GM21717 (cell line): Measurements from ENCODE around the gene SMARCA4.
A peak's percentile ranks its signal among the peaks of the same experiment; 100 is the strongest.

ENCODE experiments used
- ATAC-seq: cut with Tn5 transposase; IDR thresholded peaks from one replicate; pipeline ENCODE4 v1.9.1; 2021; ENCODE audit warnings: mild to moderate bottlenecking, moderate library complexity; ENCODE audit not compliant: unreplicated experiment

SMARCA4 gene

GRCh38 chr19:11028146-11028545 lies 67.3 kb downstream of the SMARCA4 start:
- ATAC-seq: no peak

- no peak for ATAC-seq
Observed at GRCh38 chr19:11031421-11032070, 70.7 kb downstream of the SMARCA4 start.

- no peak for ATAC-seq
Observed at GRCh38 chr19:11033251-11033650, 72.4 kb downstream of the SMARCA4 start.

GRCh38 chr19:11033763-11034162 lies 72.9 kb downstream of the SMARCA4 start:
- ATAC-seq: no peak

GRCh38 chr19:11034449-11035213 lies 73.8 kb downstream of the SMARCA4 start:
- ATAC-seq: no peak

GRCh38 chr19:11035441-11036377 lies 74.9 kb downstream of the SMARCA4 start:
- ATAC-seq: peak; percentile 63

- no peak for ATAC-seq
Observed at GRCh38 chr19:11038511-11038910, 77.7 kb downstream of the SMARCA4 start.

- no peak for ATAC-seq
Observed at GRCh38 chr19:11041194-11041593, 80.4 kb downstream of the SMARCA4 start.

GRCh38 chr19:11041966-11042627 lies 81.3 kb downstream of the SMARCA4 start:
- no peak for ATAC-seq

- no peak for ATAC-seq
Observed at GRCh38 chr19:11044431-11044830, 83.6 kb downstream of the SMARCA4 start.

- ATAC-seq: no peak
Observed at GRCh38 chr19:11045536-11045935, 84.7 kb downstream of the SMARCA4 start.

GRCh38 chr19:11046605-11047354 lies 86.0 kb downstream of the SMARCA4 start:
- no peak for ATAC-seq

GRCh38 chr19:11047866-11048265 lies 87.0 kb downstream of the SMARCA4 start:
- ATAC-seq: no peak

- ATAC-seq: no peak
Observed at GRCh38 chr19:11050323-11051114, 89.7 kb downstream of the SMARCA4 start.

GRCh38 chr19:11053817-11054195 lies 93.0 kb downstream of the SMARCA4 start:
- no peak for ATAC-seq

GRCh38 chr19:11054200-11054599 lies 93.4 kb downstream of the SMARCA4 start:
- ATAC-seq: no peak

- no peak for ATAC-seq
Observed at GRCh38 chr19:11054628-11055027, 93.8 kb downstream of the SMARCA4 start.

GRCh38 chr19:11058246-11059030 lies 97.6 kb downstream of the SMARCA4 start:
- ATAC-seq: no peak
